B cell (primary cell): ENCODE measurements around the gene CAMTA1.

ENCODE experiments used
- CTCF ChIP-seq: fragments of 200-600 bp; IDR thresholded peaks from one replicate; pipeline ENCODE4 v1.8.0; 2022; ENCODE audit warnings: antibody characterized with exemption, mild to moderate bottlenecking
- EZH2 ChIP-seq: IDR thresholded peaks from 2 replicates; pipeline ENCODE4 v1.6.1; 2012; ENCODE audit warnings: borderline replicate concordance, low read depth, mild to moderate bottlenecking, moderate library complexity, low read length; ENCODE audit not compliant: insufficient read depth, poor library complexity, severe bottlenecking

GRCh38 chr1:7783178-7783711 lies 998.0 kb downstream of the CAMTA1 start:
- TF ChIP-seq CTCF = no peak
- no peak for TF ChIP-seq EZH2
